B cell (primary cell): ENCODE data around the gene CHCHD6. TPM values are rescaled to one million over a fixed set of nuclear protein-coding genes. Genes with fewer than 3 reads are reported as not detected.

ENCODE experiments used
- ATAC-seq: fragments of 200-7000 bp; cut with Tn5 transposase; one replicate; pipeline ENCODE4 v1.10.0; 2021; ENCODE audit warnings: low read depth, mild to moderate bottlenecking, moderate number of reproducible peaks, moderate library complexity
- CTCF ChIA-PET: fragments of 350-600 bp; sonication (Branson Sonifier 250); formaldehyde crosslinking; loops from one replicate; lab custom pipeline; 2021; ENCODE audit warnings: antibody characterized with exemption, inconsistent platforms; lab: Charles Lee
- POLR2A ChIA-PET: fragments of 350-600 bp; sonication (Branson Sonifier 250); formaldehyde crosslinking; loops from one replicate; lab custom pipeline; 2021; ENCODE audit warnings: antibody characterized with exemption; lab: Charles Lee
- DNase-seq: peaks from one replicate; pipeline ENCODE4 v3.0.0; 2013
- H2AFZ ChIP-seq: 2 replicates; pipeline ENCODE4 v1.6.1; 2012; ENCODE audit warnings: mild to moderate bottlenecking, low read depth, low read length; ENCODE audit not compliant: insufficient read depth, poor library complexity, severe bottlenecking
- H3K27ac ChIP-seq, 2 donors: 1 replicate in 1 of 2; 2 replicates in 1 of 2; pipeline ENCODE4 v1.5.1; 2012 to 2013; ENCODE audit warnings: low read length in 2 of 2, mild to moderate bottlenecking in 2 of 2, moderate library complexity in 1 of 2
- H3K27me3 ChIP-seq, 4 experiments: fragments of 200-600 bp in 1 of 4; sonication (generic) in 1 of 4; replicated peaks in 1 of 4; 1 replicate in 2 of 4; 2 replicates in 2 of 4; pipeline versions ENCODE4 v1.6.1 to v1.7.0; 2013 to 2016; ENCODE audit warnings: low read length in 3 of 4, mild to moderate bottlenecking in 2 of 4, mixed read lengths in 1 of 4, moderate library complexity in 1 of 4; ENCODE audit not compliant: insufficient read depth in 4 of 4, control insufficient read depth in 3 of 4; ENCODE audit errors: control extremely low read depth in 1 of 4
- H3K36me3 ChIP-seq, 2 experiments: replicated peaks in 1 of 2; 1 replicate in 1 of 2; 2 replicates in 1 of 2; pipeline versions ENCODE4 v1.6.1 to v1.7.1; 2013; ENCODE audit warnings: low read length in 1 of 2; ENCODE audit not compliant: insufficient read depth in 2 of 2, control insufficient read depth in 1 of 2; ENCODE audit errors: control extremely low read depth in 1 of 2, extremely low read depth in 1 of 2
- H3K4me1 ChIP-seq, 2 donors: fragments of 200-600 bp in 1 of 2; sonication (generic) in 1 of 2; 1 replicate in 1 of 2; 2 replicates in 1 of 2; pipeline versions ENCODE4 v1.5.1 to v1.6.1; 2013 to 2017; ENCODE audit warnings: low read length in 2 of 2; ENCODE audit not compliant: control insufficient read depth in 2 of 2, insufficient read depth in 2 of 2
- H3K4me2 ChIP-seq: replicated peaks from 2 replicates; pipeline ENCODE3; 2012; ENCODE audit warnings: mild to moderate bottlenecking, low read depth, low read length; ENCODE audit not compliant: poor library complexity, severe bottlenecking
- H3K4me3 ChIP-seq, 5 experiments: fragments of 200-600 bp in 1 of 5; sonication (generic) in 1 of 5; 1 replicate in 3 of 5; 2 replicates in 2 of 5; pipeline versions ENCODE4 v1.5.1 to v1.7.0; 2011 to 2016; ENCODE audit warnings: low read length in 4 of 5, mild to moderate bottlenecking in 4 of 5, low read depth in 2 of 5, control low read depth in 1 of 5, moderate library complexity in 1 of 5; ENCODE audit not compliant: insufficient read depth in 1 of 5; ENCODE audit errors: control extremely low read depth in 1 of 5, extremely low read depth in 1 of 5
- H3K79me2 ChIP-seq: fragments of 200-600 bp; sonication (generic); one replicate; pipeline ENCODE4 v1.6.0; 2016; ENCODE audit warnings: low read length; ENCODE audit not compliant: control insufficient read depth, insufficient read depth
- H3K9ac ChIP-seq: fragments of 200-600 bp; sonication (generic); 2 replicates; pipeline ENCODE4 v1.6.1; 2017; ENCODE audit warnings: mild to moderate bottlenecking, low read length, moderate library complexity
- H3K9me3 ChIP-seq, 3 donors: one replicate each; pipeline versions ENCODE4 v1.6.1 to v1.7.1; 2013; ENCODE audit warnings: low read length in 2 of 3; ENCODE audit not compliant: control insufficient read depth in 2 of 3, insufficient read depth in 1 of 3; ENCODE audit errors: control extremely low read depth in 1 of 3
- H4K20me1 ChIP-seq: 2 replicates; pipeline ENCODE4 v1.6.0; 2012; ENCODE audit warnings: mild to moderate bottlenecking, low read length; ENCODE audit not compliant: insufficient read depth, control insufficient read depth, poor library complexity, severe bottlenecking
- H3K27ac Mint-ChIP-seq: one replicate; pipeline ENCODE4 v1.8.0; 2021; ENCODE audit warnings: mixed read lengths
- H3K27me3 Mint-ChIP-seq: one replicate; pipeline ENCODE4 v1.8.0; 2021; ENCODE audit warnings: mixed read lengths
- H3K4me1 Mint-ChIP-seq: one replicate; pipeline ENCODE4 v1.8.0; 2021; ENCODE audit warnings: mixed read lengths
- H3K4me3 Mint-ChIP-seq: one replicate; pipeline ENCODE4 v1.8.0; 2021; ENCODE audit warnings: mixed read lengths
- H3K9me3 Mint-ChIP-seq: one replicate; pipeline ENCODE4 v1.8.0; 2022; ENCODE audit warnings: mixed read lengths; ENCODE audit not compliant: insufficient read depth
- CTCF ChIP-seq: fragments of 200-600 bp; IDR thresholded peaks from one replicate; pipeline ENCODE4 v1.8.0; 2022; ENCODE audit warnings: antibody characterized with exemption, mild to moderate bottlenecking
- EZH2 ChIP-seq: IDR thresholded peaks from 2 replicates; pipeline ENCODE4 v1.6.1; 2012; ENCODE audit warnings: borderline replicate concordance, low read depth, mild to moderate bottlenecking, moderate library complexity, low read length; ENCODE audit not compliant: insufficient read depth, poor library complexity, severe bottlenecking
- WGBS: methylation state at CpG from one replicate; pipeline ENCODE4 v1.1.5; 2013; ENCODE audit warnings: missing lambda C conversion rate; ENCODE audit not compliant: insufficient coverage; 5-methylcytosine and 5-hydroxymethylcytosine counted together
- intact Hi-C: fragments of 100-400 bp; cut with micrococcal nuclease; formaldehyde crosslinking; loops from one replicate; pipeline ENCODE4 v1.10.0; 2022
- polyA plus RNA-seq: library from polyadenylated mRNA; depleted of rRNA; stranded (reverse); fragments of >200 nt; gene quantifications from 2 replicates; pipeline ENCODE4 v1.2.3, GENCODE V29; 2012
- total RNA-seq, 2 donors: library from RNA; stranded (reverse); fragments of 120-200 nt in 1 of 2; gene quantifications; 1 replicate in 1 of 2; 2 replicates in 1 of 2; pipeline versions ENCODE4 v1.2.3 to v1.2.4, GENCODE V29; 2013 to 2022

CHCHD6 gene
- total and polyA plus RNA-seq, 2 donors (not counting 1 experiment from before 2014, with no cell fraction given) = 8.0 to 13.5 TPM

GRCh38 chr3:126678693-126679317 lies 25.2 kb upstream of the CHCHD6 start:
- Mint-ChIP-seq H3K27me3 (peaks cover 12% of the 10 kb centered on the region), H3K4me1 (peaks cover 24% of the 10 kb centered on the region)

More at GRCh38 chr3:126678693-126679317, 25.2 kb upstream of the CHCHD6 start:
- H3K79me2 ChIP-seq = no peaks in the 10 kb centered on the region
- H2AFZ ChIP-seq = peak overlapping the region; percentile 64
- TF ChIP-seq EZH2 = no peak
- no peak for TF ChIP-seq CTCF
- DNase-seq (peak; percentile 49), ATAC-seq (peak; percentile 32)
- H3K4me1 ChIP-seq = peaks cover 14 to 29% of the 10 kb centered on the region in 2 donors
- Mint-ChIP-seq H3K9me3 (peaks cover 6% of the 10 kb centered on the region), H3K27ac (peak overlapping the region; percentile 64), H3K4me3 (peak overlapping the region; percentile 78)
- H4K20me1 ChIP-seq = no peaks in the 10 kb centered on the region
- ChIA-PET POLR2A (interaction anchor here (0.5 kb wide), 1 partner anchor 870 kb away, joined by 6 read pairs; no protein-coding TSS in a partner anchor), CTCF (interaction anchor here (0.7 to 6.2 kb wide), 13 partner anchors 8 to 867 kb away, joined by 3 to 119 read pairs (median 4); partner anchors contain the start of gene CHCHD6)
- H3K9ac ChIP-seq = peak overlapping the region; percentile 65
- H3K27me3 ChIP-seq = peaks cover 0 to 14% (median 1%) of the 10 kb centered on the region in 4 experiments
- peak overlapping the region in 4 of 5 experiments; percentile 20 to 60 (median 38) for H3K4me3 ChIP-seq
- H3K27ac ChIP-seq = no peak overlapping the region
- WGBS = 33% methylated on average over 28 of the region's 30 CpGs
- no peaks in the 10 kb centered on the region for H3K36me3 ChIP-seq
- intact Hi-C loops = loop anchor here (1.0 to 2.0 kb wide), 3 partner anchors 73 to 865 kb away; no protein-coding TSS in a partner anchor
- H3K9me3 ChIP-seq = peaks cover 0 to 5% (median 3%) of the 10 kb centered on the region in 3 donors
- H3K4me2 ChIP-seq = peak overlapping the region; percentile 82
